ENCODE results near the gene CTR9. TPM values are rescaled to one million over a fixed set of nuclear protein-coding genes. Genes with fewer than 3 reads are reported as not detected.

The CTR9 gene
- total and polyA plus RNA-seq, 2 of the 13 experiments (the other 11 are each of a cell fraction or from before 2014, with no cell fraction given): 6.6 to 22.1 TPM

DNA sequence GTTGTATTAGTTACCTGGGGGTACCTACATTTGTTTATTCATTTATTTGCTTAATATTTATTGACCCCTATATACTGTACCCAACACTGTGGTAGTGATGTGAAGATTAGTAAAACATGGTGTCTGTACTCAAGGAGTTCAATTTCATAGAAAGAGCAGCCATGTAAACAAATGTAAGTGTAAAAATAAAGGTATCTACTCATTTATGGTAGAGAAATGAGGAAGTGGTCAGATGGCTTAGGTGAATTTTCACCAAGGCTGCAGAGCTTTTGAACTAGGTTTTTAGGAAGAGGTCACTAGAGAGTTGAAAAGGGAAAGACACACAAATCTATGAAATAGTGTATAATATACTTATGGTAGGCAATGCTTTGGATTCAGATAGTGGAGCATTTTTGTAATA is 11.1 kb downstream of the CTR9 start:
- TF ChIP-seq NCOA1 (CRISPR knock-in tag; IDR thresholded peaks at IDR 0.05) (no peak), KLF6 (CRISPR knock-in tag; IDR thresholded peaks at IDR 0.05) (no peak), KDM4B (CRISPR knock-in tag; IDR thresholded peaks at IDR 0.05) (no peak), PPARG (CRISPR knock-in tag; conservative IDR thresholded peaks at IDR 0.05) (no peak), EP300 (IDR thresholded peaks at IDR 0.05; ENCODE audit: low read depth in 2 of 2, low read length in 2 of 2) (no peak), EP300 (CRISPR knock-in tag; IDR thresholded peaks at IDR 0.05; ENCODE audit: borderline replicate concordance) (no peak), MIXL1 (CRISPR knock-in tag; IDR thresholded peaks at IDR 0.05) (no peak), ZC3H4 (CRISPR knock-in tag; IDR thresholded peaks at IDR 0.05; ENCODE audit: borderline replicate concordance) (no peak), ARNT (IDR thresholded peaks at IDR 0.05) (no peak), ZSCAN30 (CRISPR knock-in tag; IDR thresholded peaks at IDR 0.05) (no peak), ZNF607 (CRISPR knock-in tag; IDR thresholded peaks at IDR 0.05; ENCODE audit: borderline replicate concordance) (no peak), MYNN (CRISPR knock-in tag; IDR thresholded peaks at IDR 0.05; ENCODE audit: low read depth) (no peak)
- TF ChIP-seq, protein P1, sequence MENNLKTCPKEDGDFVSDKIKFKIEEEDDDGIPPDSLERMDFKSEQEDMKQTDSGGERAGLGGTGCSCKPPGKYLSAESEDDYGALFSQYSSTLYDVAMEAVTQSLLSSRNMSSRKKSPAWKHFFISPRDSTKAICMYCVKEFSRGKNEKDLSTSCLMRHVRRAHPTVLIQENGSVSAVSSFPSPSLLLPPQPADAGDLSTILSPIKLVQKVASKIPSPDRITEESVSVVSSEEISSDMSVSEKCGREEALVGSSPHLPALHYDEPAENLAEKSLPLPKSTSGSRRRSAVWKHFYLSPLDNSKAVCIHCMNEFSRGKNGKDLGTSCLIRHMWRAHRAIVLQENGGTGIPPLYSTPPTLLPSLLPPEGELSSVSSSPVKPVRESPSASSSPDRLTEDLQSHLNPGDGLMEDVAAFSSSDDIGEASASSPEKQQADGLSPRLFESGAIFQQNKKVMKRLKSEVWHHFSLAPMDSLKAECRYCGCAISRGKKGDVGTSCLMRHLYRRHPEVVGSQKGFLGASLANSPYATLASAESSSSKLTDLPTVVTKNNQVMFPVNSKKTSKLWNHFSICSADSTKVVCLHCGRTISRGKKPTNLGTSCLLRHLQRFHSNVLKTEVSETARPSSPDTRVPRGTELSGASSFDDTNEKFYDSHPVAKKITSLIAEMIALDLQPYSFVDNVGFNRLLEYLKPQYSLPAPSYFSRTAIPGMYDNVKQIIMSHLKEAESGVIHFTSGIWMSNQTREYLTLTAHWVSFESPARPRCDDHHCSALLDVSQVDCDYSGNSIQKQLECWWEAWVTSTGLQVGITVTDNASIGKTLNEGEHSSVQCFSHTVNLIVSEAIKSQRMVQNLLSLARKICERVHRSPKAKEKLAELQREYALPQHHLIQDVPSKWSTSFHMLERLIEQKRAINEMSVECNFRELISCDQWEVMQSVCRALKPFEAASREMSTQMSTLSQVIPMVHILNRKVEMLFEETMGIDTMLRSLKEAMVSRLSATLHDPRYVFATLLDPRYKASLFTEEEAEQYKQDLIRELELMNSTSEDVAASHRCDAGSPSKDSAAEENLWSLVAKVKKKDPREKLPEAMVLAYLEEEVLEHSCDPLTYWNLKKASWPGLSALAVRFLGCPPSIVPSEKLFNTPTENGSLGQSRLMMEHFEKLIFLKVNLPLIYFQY (CRISPR knock-in tag; IDR thresholded peaks at IDR 0.05; ENCODE audit: borderline replicate concordance): no peak
- TF ChIP-seq, protein P2, sequence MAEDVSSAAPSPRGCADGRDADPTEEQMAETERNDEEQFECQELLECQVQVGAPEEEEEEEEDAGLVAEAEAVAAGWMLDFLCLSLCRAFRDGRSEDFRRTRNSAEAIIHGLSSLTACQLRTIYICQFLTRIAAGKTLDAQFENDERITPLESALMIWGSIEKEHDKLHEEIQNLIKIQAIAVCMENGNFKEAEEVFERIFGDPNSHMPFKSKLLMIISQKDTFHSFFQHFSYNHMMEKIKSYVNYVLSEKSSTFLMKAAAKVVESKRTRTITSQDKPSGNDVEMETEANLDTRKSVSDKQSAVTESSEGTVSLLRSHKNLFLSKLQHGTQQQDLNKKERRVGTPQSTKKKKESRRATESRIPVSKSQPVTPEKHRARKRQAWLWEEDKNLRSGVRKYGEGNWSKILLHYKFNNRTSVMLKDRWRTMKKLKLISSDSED (CRISPR knock-in tag; IDR thresholded peaks at IDR 0.05): no peak
- ChIA-PET CTCF (ENCODE audit: low intra/inter-chr PET ratio, low total read pairs) (no interaction called here), POLR2A (interaction anchor here (1.6 to 1.7 kb wide), 2 partner anchors 11 to 47 kb away, joined by 5 to 14 read pairs; partner anchors contain the start of genes CTR9 and EIF4G2)
- H3K79me2 ChIP-seq (ENCODE audit: insufficient read depth, low read length): no peaks in the 10 kb centered on the region
- no peak overlapping the region for H2AFZ ChIP-seq (ENCODE audit: low read length)
- no peak overlapping the region for H3K27ac ChIP-seq (ENCODE audit: extremely low read length, insufficient read depth, low read length)
- H3K4me3 ChIP-seq (replicated peaks in 1 of 3; ENCODE audit: insufficient read depth in 1 of 3, low read depth in 2 of 3, low read length in 3 of 3): no peak overlapping the region
- intact Hi-C loops (cut with micrococcal nuclease; ENCODE audit: unreplicated experiment) (no loop called here), in situ Hi-C loops (cut with HindIII; ENCODE audit: extremely low pct_ligation_motif_present, low pct_unique_long_range_greater_than_20kb) (no loop called here)
- no peaks in the 10 kb centered on the region for H3K27me3 ChIP-seq (ENCODE audit: control insufficient read depth in 1 of 2, insufficient read depth in 2 of 2, low read length in 2 of 2)
- no peaks in the 10 kb centered on the region for H4K20me1 ChIP-seq (ENCODE audit: insufficient read depth, low read length)
- BruUV-seq (replicated peaks): no TSS peak
- H3K4me2 ChIP-seq (ENCODE audit: low read depth, low read length): no peak overlapping the region
- H3K9ac ChIP-seq (ENCODE audit: insufficient read depth, low read depth, low read length): no peak overlapping the region
- H3K9me3 ChIP-seq (ENCODE audit: low read length): no peaks in the 10 kb centered on the region
- ATAC-seq (no peak), FAIRE-seq (no peak), DNase-seq (ENCODE audit: low spot score) (no peak)
- peaks cover 17 to 56% of the 10 kb centered on the region in 2 experiments for H3K36me3 ChIP-seq (replicated peaks in 1 of 2; ENCODE audit: control insufficient read depth in 1 of 2, insufficient read depth in 2 of 2, low read length in 2 of 2)
- peaks cover 13% of the 10 kb centered on the region for H3K4me1 ChIP-seq (ENCODE audit: insufficient read depth, low read length)

All from HepG2 (cell line).